Trophoblast cell (in vitro differentiated cells and primary cell): ENCODE results near the gene FCRL3.

Experiments used
- DNase-seq, 2 donors: peaks; one replicate each; pipeline ENCODE4 v3.0.0-alpha.2; 2016
- H2AFZ ChIP-seq: 2 replicates; pipeline ENCODE4 v1.6.1; 2013; ENCODE audit warnings: low read length, moderate library complexity, mild to moderate bottlenecking; ENCODE audit not compliant: insufficient read depth, poor library complexity
- H2AK5ac ChIP-seq: 2 replicates; pipeline ENCODE4 v1.6.1; 2013; ENCODE audit warnings: mild to moderate bottlenecking, low read length
- H2BK120ac ChIP-seq: 2 replicates; pipeline ENCODE4 v1.6.1; 2013; ENCODE audit warnings: low read length, mild to moderate bottlenecking, moderate library complexity; ENCODE audit not compliant: insufficient read depth, poor library complexity
- H2BK12ac ChIP-seq: 2 replicates; pipeline ENCODE4 v1.6.1; 2013; ENCODE audit warnings: mild to moderate bottlenecking, low read length, moderate library complexity
- H2BK5ac ChIP-seq: 2 replicates; pipeline ENCODE4 v1.6.1; 2013; ENCODE audit warnings: low read length, low read depth, moderate library complexity, mild to moderate bottlenecking; ENCODE audit not compliant: poor library complexity
- H3K14ac ChIP-seq: 2 replicates; pipeline ENCODE4 v1.6.1; 2013; ENCODE audit warnings: mild to moderate bottlenecking, low read length
- H3K18ac ChIP-seq: 2 replicates; pipeline ENCODE4 v1.6.1; 2013; ENCODE audit warnings: mild to moderate bottlenecking, low read length
- H3K23ac ChIP-seq: 2 replicates; pipeline ENCODE4 v1.6.1; 2013; ENCODE audit warnings: low read length
- H3K27ac ChIP-seq: 2 replicates; pipeline ENCODE4 v1.5.1; 2013; ENCODE audit warnings: low read depth, mild to moderate bottlenecking, inconsistent platforms, low read length, moderate library complexity
- H3K27me3 ChIP-seq: 2 replicates; pipeline ENCODE4 v1.6.1; 2013; ENCODE audit warnings: inconsistent platforms, mild to moderate bottlenecking, low read length, moderate library complexity; ENCODE audit not compliant: insufficient read depth
- H3K36me3 ChIP-seq, 2 experiments: 1 replicate in 1 of 2; 2 replicates in 1 of 2; pipeline ENCODE4 v1.6.1; 2013; ENCODE audit warnings: low read length in 2 of 2, mild to moderate bottlenecking in 2 of 2, moderate library complexity in 1 of 2; ENCODE audit not compliant: insufficient read depth in 2 of 2, control insufficient read depth in 1 of 2
- H3K4ac ChIP-seq: 2 replicates; pipeline ENCODE4 v1.6.1; 2013; ENCODE audit warnings: low read depth, mild to moderate bottlenecking, low read length, moderate library complexity
- H3K4me1 ChIP-seq, 2 experiments: 1 replicate in 1 of 2; 2 replicates in 1 of 2; pipeline ENCODE4 v1.6.1; 2013; ENCODE audit warnings: low read length in 2 of 2, mild to moderate bottlenecking in 2 of 2, moderate library complexity in 1 of 2; ENCODE audit not compliant: insufficient read depth in 2 of 2, control insufficient read depth in 1 of 2
- H3K4me2 ChIP-seq: 2 replicates; pipeline ENCODE4 v1.6.1; 2013; ENCODE audit warnings: inconsistent platforms, mild to moderate bottlenecking, low read length, moderate library complexity
- H3K4me3 ChIP-seq: 2 replicates; pipeline ENCODE4 v1.5.1; 2013; ENCODE audit warnings: mild to moderate bottlenecking, low read depth, low read length, inconsistent platforms
- H3K79me1 ChIP-seq: one replicate; pipeline ENCODE4 v1.6.1; 2013; ENCODE audit warnings: low read length
- H3K79me2 ChIP-seq: 2 replicates; pipeline ENCODE4 v1.6.1; 2013; ENCODE audit warnings: low read length, mild to moderate bottlenecking; ENCODE audit not compliant: control insufficient read depth, insufficient read depth, poor library complexity
- H3K9ac ChIP-seq: 2 replicates; pipeline ENCODE4 v1.6.1; 2013; ENCODE audit warnings: mild to moderate bottlenecking, low read length
- H3K9me3 ChIP-seq: 2 replicates; pipeline ENCODE4 v1.6.1; 2013; ENCODE audit warnings: low read depth, mild to moderate bottlenecking, control low read depth, inconsistent platforms, low read length; ENCODE audit not compliant: insufficient read depth
- H4K12ac ChIP-seq: 2 replicates; pipeline ENCODE4 v1.6.1; 2013; ENCODE audit warnings: low read depth, mild to moderate bottlenecking, low read length, moderate library complexity
- H4K8ac ChIP-seq: 2 replicates; pipeline ENCODE4 v1.6.1; 2013; ENCODE audit warnings: low read depth, mild to moderate bottlenecking, low read length, moderate library complexity
- H4K91ac ChIP-seq: one replicate; pipeline ENCODE4 v1.6.1; 2013; ENCODE audit warnings: low read depth, mild to moderate bottlenecking, low read length, moderate library complexity
- WGBS: extraction: QIAGEN DNeasy Blood & Tissue Kit; methylation state at CpG from one replicate; pipeline ENCODE4 v1.1.7; 2013; ENCODE audit warnings: missing lambda C conversion rate; ENCODE audit not compliant: insufficient read length, insufficient coverage; ENCODE audit errors: extremely low coverage; 5-methylcytosine and 5-hydroxymethylcytosine counted together

The FCRL3 gene

GRCh38 chr1:157696966-157697628, 3.5 kb downstream of the FCRL3 start:
- Histone ChIP-seq H4K91ac (no peak overlapping the region), H3K4me1 (no peaks in the 10 kb centered on the region), H3K27me3 (no peaks in the 10 kb centered on the region), H4K8ac (no peak overlapping the region), H2BK5ac (no peak overlapping the region), H3K79me1 (no peaks in the 10 kb centered on the region), H3K9ac (no peak overlapping the region), H3K4me3 (no peak overlapping the region), H3K27ac (no peak overlapping the region), H3K23ac (no peak overlapping the region), H2BK120ac (no peak overlapping the region), H3K4me2 (no peak overlapping the region), H4K12ac (no peak overlapping the region), H2BK12ac (no peak overlapping the region), H3K4ac (no peak overlapping the region), H3K9me3 (no peaks in the 10 kb centered on the region), H3K36me3 (no peaks in the 10 kb centered on the region), H2AFZ (no peak overlapping the region), H2AK5ac (no peak overlapping the region), H3K18ac (no peak overlapping the region), H3K79me2 (no peaks in the 10 kb centered on the region), H3K14ac (no peak overlapping the region)
- no CpG with 5 or more reads among the region's 4 CpGs for WGBS
- no peak for DNase-seq

GRCh38 chr1:157695417-157695816, 5.2 kb downstream of the FCRL3 start:
- H3K36me3 ChIP-seq = no peaks in the 10 kb centered on the region
- H2AK5ac ChIP-seq = no peak overlapping the region
- no peaks in the 10 kb centered on the region for H3K79me1 ChIP-seq
- no peak overlapping the region for H3K4me2 ChIP-seq
- no peak overlapping the region for H3K14ac ChIP-seq
- no peaks in the 10 kb centered on the region for H3K27me3 ChIP-seq
- no peak overlapping the region for H3K23ac ChIP-seq
- H4K91ac ChIP-seq = no peak overlapping the region
- DNase-seq = no peak
- H3K27ac ChIP-seq = no peak overlapping the region
- no peak overlapping the region for H2BK120ac ChIP-seq
- no peaks in the 10 kb centered on the region for H3K9me3 ChIP-seq
- H4K12ac ChIP-seq = no peak overlapping the region
- no CpG with 5 or more reads among the region's 4 CpGs for WGBS
- no peak overlapping the region for H3K18ac ChIP-seq
- H3K4me3 ChIP-seq = no peak overlapping the region
- no peaks in the 10 kb centered on the region for H3K4me1 ChIP-seq
- no peak overlapping the region for H3K4ac ChIP-seq
- H4K8ac ChIP-seq = no peak overlapping the region
- H3K9ac ChIP-seq = no peak overlapping the region
- H3K79me2 ChIP-seq = no peaks in the 10 kb centered on the region
- H2BK12ac ChIP-seq = no peak overlapping the region
- no peak overlapping the region for H2AFZ ChIP-seq
- no peak overlapping the region for H2BK5ac ChIP-seq

GRCh38 chr1:157691285-157691920, 9.2 kb downstream of the FCRL3 start:
- no peak overlapping the region for H2BK5ac ChIP-seq
- no peak overlapping the region for H2AFZ ChIP-seq
- H3K27me3 ChIP-seq = no peaks in the 10 kb centered on the region
- peak in 1 of 2 donors; percentile 48 for DNase-seq
- no peaks in the 10 kb centered on the region for H3K9me3 ChIP-seq
- no peak overlapping the region for H3K4me2 ChIP-seq
- H2BK12ac ChIP-seq = no peak overlapping the region
- no peak overlapping the region for H4K91ac ChIP-seq
- no peak overlapping the region for H4K12ac ChIP-seq
- no peak overlapping the region for H4K8ac ChIP-seq
- no peak overlapping the region for H3K23ac ChIP-seq
- H3K27ac ChIP-seq = no peak overlapping the region
- H3K79me1 ChIP-seq = no peaks in the 10 kb centered on the region
- no peak overlapping the region for H3K14ac ChIP-seq
- no peak overlapping the region for H3K18ac ChIP-seq
- no peak overlapping the region for H3K4me3 ChIP-seq
- no peaks in the 10 kb centered on the region for H3K79me2 ChIP-seq
- H3K4me1 ChIP-seq = no peaks in the 10 kb centered on the region
- no peak overlapping the region for H2AK5ac ChIP-seq
- H3K4ac ChIP-seq = no peak overlapping the region
- WGBS = no CpG with 5 or more reads among the region's 5 CpGs
- no peak overlapping the region for H2BK120ac ChIP-seq
- H3K9ac ChIP-seq = no peak overlapping the region
- no peaks in the 10 kb centered on the region for H3K36me3 ChIP-seq

- Histone ChIP-seq H2BK5ac (no peak overlapping the region), H3K27me3 (no peaks in the 10 kb centered on the region), H3K4me2 (no peak overlapping the region), H4K91ac (no peak overlapping the region), H2AFZ (no peak overlapping the region), H4K8ac (no peak overlapping the region), H3K4me1 (no peaks in the 10 kb centered on the region), H2BK120ac (no peak overlapping the region), H4K12ac (no peak overlapping the region), H3K79me1 (no peaks in the 10 kb centered on the region), H3K79me2 (no peaks in the 10 kb centered on the region), H3K9me3 (no peaks in the 10 kb centered on the region), H3K4ac (no peak overlapping the region), H3K23ac (no peak overlapping the region), H3K14ac (no peak overlapping the region), H2BK12ac (no peak overlapping the region), H3K36me3 (no peaks in the 10 kb centered on the region), H2AK5ac (no peak overlapping the region), H3K4me3 (no peak overlapping the region), H3K18ac (no peak overlapping the region), H3K9ac (no peak overlapping the region), H3K27ac (no peak overlapping the region)
- no peak for DNase-seq
- WGBS = no CpG with 5 or more reads among the region's 5 CpGs
Measured at GRCh38 chr1:157682710-157683437, 17.7 kb downstream of the FCRL3 start.
